Measurements from ENCODE around the gene ZNF678. TPM values are rescaled to one million over a fixed set of nuclear protein-coding genes. Genes with fewer than 3 reads are reported as not detected.

ZNF678 gene
- total and polyA plus RNA-seq, 7 experiments from 2014 or later: 3.2 to 8.3 (median 7.1) TPM

DNA sequence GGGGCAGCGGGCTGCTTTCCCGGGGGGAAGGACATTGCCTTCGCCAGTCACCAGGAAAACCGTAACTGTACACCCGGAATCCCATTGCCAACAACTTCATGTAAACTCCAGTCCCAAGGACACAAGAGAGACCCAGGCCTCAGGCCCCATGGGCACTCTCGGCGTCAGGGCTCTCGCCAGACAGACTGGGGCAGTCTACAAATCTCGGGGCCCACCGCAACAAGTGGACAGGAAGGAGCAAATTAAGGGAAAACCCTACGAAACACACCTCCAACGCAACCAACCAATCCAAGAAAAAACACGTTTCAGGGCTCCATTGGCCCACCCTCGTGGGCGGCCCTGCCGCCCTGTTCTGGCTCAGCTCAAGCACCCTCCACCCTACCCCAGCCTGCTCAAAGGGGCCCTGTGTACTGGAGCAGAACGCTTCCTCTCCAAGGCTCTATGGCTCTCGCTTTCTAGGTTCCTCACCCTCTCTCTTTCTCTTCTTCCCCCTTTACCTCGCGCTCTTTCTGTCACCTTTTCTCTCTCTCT is 4.6 kb upstream of the ZNF678 start:
- DNase-seq (no peak), ATAC-seq (no peak)
- peaks cover 0 to 15% (median 0%) of the 10 kb centered on the region in 5 donors for H3K36me3 Mint-ChIP-seq
- peaks cover 8 to 22% (median 18%) of the 10 kb centered on the region in 7 donors for H3K4me1 Mint-ChIP-seq
- Histone ChIP-seq H3K27me3 (ENCODE audit: control insufficient read depth in 2 of 2, insufficient read depth in 2 of 2, low read length in 2 of 2) (no peaks in the 10 kb centered on the region), H3K36me3 (ENCODE audit: control insufficient read depth in 2 of 3, insufficient read depth in 3 of 3, low read length in 3 of 3) (peaks cover 0 to 4% (median 0%) of the 10 kb centered on the region in 3 experiments), H3K9me3 (ENCODE audit: control insufficient read depth in 2 of 3, low read length in 3 of 3) (no peaks in the 10 kb centered on the region), H3K4me1 (ENCODE audit: control insufficient read depth in 2 of 2, insufficient read depth in 2 of 2, low read length in 2 of 2) (no peaks in the 10 kb centered on the region), H3K4me3 (ENCODE audit: low read length) (no peak overlapping the region), H3K27ac (ENCODE audit: low read depth, low read length) (no peak overlapping the region)
- intact Hi-C loops (cut with micrococcal nuclease): no loop called here
- peak overlapping the region in 2 of 9 donors; percentile 6 to 86 for H3K27ac Mint-ChIP-seq
- POLR2A ChIA-PET: no interaction called here
- peak overlapping the region in 6 of 10 donors; percentile 1 to 63 (median 34) for H3K4me3 Mint-ChIP-seq
- CTCF ChIA-PET: no interaction called here
- H3K9me3 Mint-ChIP-seq: peaks cover 0 to 28% (median 7%) of the 10 kb centered on the region in 11 donors
- peaks cover 27 to 48% (median 43%) of the 10 kb centered on the region in 5 donors for H3K27me3 Mint-ChIP-seq

DNA sequence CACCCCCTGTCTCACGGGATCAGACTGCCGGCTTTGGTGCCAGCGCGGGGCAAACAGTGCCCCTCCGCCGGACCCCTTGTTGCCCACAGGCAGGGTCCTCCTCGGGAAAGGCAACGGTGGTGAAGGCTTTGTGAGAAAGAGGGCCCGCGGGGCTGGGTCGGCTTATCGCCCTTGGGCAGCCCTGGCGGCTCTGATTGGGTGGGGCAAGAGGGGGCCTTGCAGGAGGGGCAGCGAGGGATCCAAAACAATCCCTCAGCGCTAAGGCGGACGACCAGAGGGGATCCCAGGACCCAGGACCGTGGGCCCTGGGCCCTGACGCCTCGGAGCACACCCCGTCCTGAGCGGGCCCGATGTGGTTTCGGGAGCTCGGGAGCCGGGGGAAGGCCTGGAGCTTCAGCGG is 3.9 kb upstream of the ZNF678 start:
- ATAC-seq (no peak), DNase-seq (no peak)
- POLR2A ChIA-PET: no interaction called here
- peak overlapping the region in 3 of 10 donors; percentile 25 to 80 (median 27) for H3K4me3 Mint-ChIP-seq
- Histone ChIP-seq H3K4me3 (ENCODE audit: low read length) (no peak overlapping the region), H3K9me3 (ENCODE audit: control insufficient read depth in 2 of 3, low read length in 3 of 3) (no peaks in the 10 kb centered on the region), H3K4me1 (ENCODE audit: control insufficient read depth in 2 of 2, insufficient read depth in 2 of 2, low read length in 2 of 2) (peaks cover 4 to 5% of the 10 kb centered on the region in 2 donors), H3K27me3 (ENCODE audit: control insufficient read depth in 2 of 2, insufficient read depth in 2 of 2, low read length in 2 of 2) (no peaks in the 10 kb centered on the region), H3K27ac (ENCODE audit: low read depth, low read length) (no peak overlapping the region), H3K36me3 (ENCODE audit: control insufficient read depth in 2 of 3, insufficient read depth in 3 of 3, low read length in 3 of 3) (peaks cover 0 to 4% (median 0%) of the 10 kb centered on the region in 3 experiments)
- H3K36me3 Mint-ChIP-seq: peaks cover 0 to 19% (median 0%) of the 10 kb centered on the region in 5 donors
- peaks cover 0 to 21% (median 4%) of the 10 kb centered on the region in 11 donors for H3K9me3 Mint-ChIP-seq
- H3K27me3 Mint-ChIP-seq: peaks cover 27 to 45% (median 36%) of the 10 kb centered on the region in 5 donors
- CTCF ChIA-PET: no interaction called here
- H3K4me1 Mint-ChIP-seq: peaks cover 8 to 29% (median 25%) of the 10 kb centered on the region in 7 donors
- peak overlapping the region in 1 of 9 donors; percentile 6 for H3K27ac Mint-ChIP-seq
- intact Hi-C loops (cut with micrococcal nuclease): no loop called here

- H3K4me1 ChIP-seq (ENCODE audit: control insufficient read depth in 2 of 2, insufficient read depth in 2 of 2, low read length in 2 of 2): peaks cover 4 to 5% of the 10 kb centered on the region in 2 donors
- ATAC-seq (no peak), DNase-seq (no peak)
- no peaks in the 10 kb centered on the region for H3K9me3 ChIP-seq (ENCODE audit: control insufficient read depth in 2 of 3, low read length in 3 of 3)
- Mint-ChIP-seq H3K9me3 (peaks cover 0 to 19% (median 4%) of the 10 kb centered on the region in 11 donors), H3K4me1 (peaks cover 8 to 31% (median 27%) of the 10 kb centered on the region in 7 donors), H3K27me3 (peaks cover 27 to 44% (median 34%) of the 10 kb centered on the region in 5 donors), H3K4me3 (peak overlapping the region in 9 of 10 donors; percentile 0 to 80 (median 27)), H3K36me3 (peaks cover 0 to 19% (median 0%) of the 10 kb centered on the region in 5 donors), H3K27ac (no peak overlapping the region)
- H3K4me3 ChIP-seq (ENCODE audit: low read length): no peak overlapping the region
- peaks cover 0 to 4% (median 0%) of the 10 kb centered on the region in 3 experiments for H3K36me3 ChIP-seq (ENCODE audit: control insufficient read depth in 2 of 3, insufficient read depth in 3 of 3, low read length in 3 of 3)
- CTCF ChIA-PET: no interaction called here
- POLR2A ChIA-PET: no interaction called here
- intact Hi-C loops (cut with micrococcal nuclease): loop anchor here in 1 of 2 donors (5.0 to 10.0 kb wide), 2 partner anchors 167 to 205 kb away; no protein-coding TSS in a partner anchor
- no peak overlapping the region for H3K27ac ChIP-seq (ENCODE audit: low read depth, low read length)
- no peaks in the 10 kb centered on the region for H3K27me3 ChIP-seq (ENCODE audit: control insufficient read depth in 2 of 2, insufficient read depth in 2 of 2, low read length in 2 of 2)
These were observed 3.4 kb upstream of the ZNF678 start for GRCh38 chr1:227559926-227560325.

- intact Hi-C loops (cut with micrococcal nuclease): loop anchor here in 1 of 2 donors (5.0 to 10.0 kb wide), 2 partner anchors 167 to 204 kb away; no protein-coding TSS in a partner anchor
- POLR2A ChIA-PET: no interaction called here
- CTCF ChIA-PET: no interaction called here
These were observed 2.8 kb upstream of the ZNF678 start for GRCh38 chr1:227560393-227561173.

DNA sequence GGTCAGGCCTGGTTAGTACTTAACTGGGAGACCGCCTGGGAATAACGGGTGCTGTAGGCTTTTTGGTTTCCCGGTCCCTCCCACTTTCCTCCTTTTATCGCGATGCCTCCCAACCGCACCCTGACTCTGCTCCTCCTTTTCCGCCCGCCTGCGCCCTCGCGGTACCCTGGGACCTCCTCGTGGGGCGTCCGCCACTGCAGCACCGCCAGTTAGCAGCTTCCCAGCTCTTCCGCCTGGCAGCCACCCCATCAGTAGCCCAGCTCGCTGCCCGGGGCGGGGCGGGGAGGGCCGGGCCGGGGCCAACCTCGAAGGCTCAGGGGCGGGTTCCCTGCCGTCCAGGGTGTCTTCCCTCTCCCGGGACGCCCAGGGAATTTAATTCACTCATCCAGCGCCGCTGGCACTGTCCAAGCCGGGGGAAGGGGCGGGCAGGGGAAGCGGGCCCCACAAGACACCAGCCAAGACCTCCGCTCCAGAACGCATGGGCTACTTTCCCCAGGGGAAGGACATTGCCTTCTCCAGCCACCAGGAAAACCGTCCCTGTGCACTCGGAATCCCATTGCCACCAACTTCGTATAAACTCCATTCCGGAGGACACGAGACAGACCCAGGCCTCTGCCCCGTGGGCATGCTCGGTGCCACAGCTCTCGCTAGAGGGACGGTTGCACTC is 2.0 kb upstream of the ZNF678 start:
- Histone ChIP-seq H3K27me3 (ENCODE audit: control insufficient read depth in 2 of 2, insufficient read depth in 2 of 2, low read length in 2 of 2) (no peaks in the 10 kb centered on the region), H3K4me3 (ENCODE audit: low read length) (no peak overlapping the region), H3K4me1 (ENCODE audit: control insufficient read depth in 2 of 2, insufficient read depth in 2 of 2, low read length in 2 of 2) (peaks cover 4 to 5% of the 10 kb centered on the region in 2 donors), H3K27ac (ENCODE audit: low read depth, low read length) (no peak overlapping the region), H3K9me3 (ENCODE audit: control insufficient read depth in 2 of 3, low read length in 3 of 3) (no peaks in the 10 kb centered on the region), H3K36me3 (ENCODE audit: control insufficient read depth in 2 of 3, insufficient read depth in 3 of 3, low read length in 3 of 3) (peaks cover 0 to 4% (median 0%) of the 10 kb centered on the region in 3 experiments)
- ChIA-PET POLR2A (no interaction called here), CTCF (no interaction called here)
- DNase-seq (no peak), ATAC-seq (no peak)
- H3K27ac Mint-ChIP-seq: no peak overlapping the region
- intact Hi-C loops (cut with micrococcal nuclease): loop anchor here in 1 of 2 donors (5.0 to 10.0 kb wide), 2 partner anchors 166 to 203 kb away; no protein-coding TSS in a partner anchor
- peak overlapping the region in 3 of 10 donors; percentile 21 to 32 (median 31) for H3K4me3 Mint-ChIP-seq
- H3K4me1 Mint-ChIP-seq: peaks cover 8 to 36% (median 28%) of the 10 kb centered on the region in 7 donors
- H3K27me3 Mint-ChIP-seq: peaks cover 27 to 44% (median 34%) of the 10 kb centered on the region in 5 donors
- peaks cover 0 to 21% (median 2%) of the 10 kb centered on the region in 5 donors for H3K36me3 Mint-ChIP-seq
- peaks cover 0 to 19% (median 4%) of the 10 kb centered on the region in 11 donors for H3K9me3 Mint-ChIP-seq

More at GRCh38 chr1:227560393-227561173, 2.8 kb upstream of the ZNF678 start:
- Mint-ChIP-seq H3K36me3 (peaks cover 0 to 19% (median 0%) of the 10 kb centered on the region in 5 donors), H3K9me3 (peaks cover 0 to 19% (median 4%) of the 10 kb centered on the region in 11 donors), H3K27me3 (peaks cover 27 to 44% (median 34%) of the 10 kb centered on the region in 5 donors), H3K27ac (no peak overlapping the region), H3K4me1 (peaks cover 8 to 34% (median 27%) of the 10 kb centered on the region in 7 donors), H3K4me3 (peak overlapping the region in 7 of 10 donors; percentile 6 to 80 (median 29))
- Histone ChIP-seq H3K4me1 (ENCODE audit: control insufficient read depth in 2 of 2, insufficient read depth in 2 of 2, low read length in 2 of 2) (peaks cover 4 to 5% of the 10 kb centered on the region in 2 donors), H3K9me3 (ENCODE audit: control insufficient read depth in 2 of 3, low read length in 3 of 3) (no peaks in the 10 kb centered on the region), H3K36me3 (ENCODE audit: control insufficient read depth in 2 of 3, insufficient read depth in 3 of 3, low read length in 3 of 3) (peaks cover 0 to 4% (median 0%) of the 10 kb centered on the region in 3 experiments), H3K27me3 (ENCODE audit: control insufficient read depth in 2 of 2, insufficient read depth in 2 of 2, low read length in 2 of 2) (no peaks in the 10 kb centered on the region), H3K27ac (ENCODE audit: low read depth, low read length) (no peak overlapping the region), H3K4me3 (ENCODE audit: low read length) (no peak overlapping the region)
- DNase-seq: no peak
- no peak for ATAC-seq

DNA sequence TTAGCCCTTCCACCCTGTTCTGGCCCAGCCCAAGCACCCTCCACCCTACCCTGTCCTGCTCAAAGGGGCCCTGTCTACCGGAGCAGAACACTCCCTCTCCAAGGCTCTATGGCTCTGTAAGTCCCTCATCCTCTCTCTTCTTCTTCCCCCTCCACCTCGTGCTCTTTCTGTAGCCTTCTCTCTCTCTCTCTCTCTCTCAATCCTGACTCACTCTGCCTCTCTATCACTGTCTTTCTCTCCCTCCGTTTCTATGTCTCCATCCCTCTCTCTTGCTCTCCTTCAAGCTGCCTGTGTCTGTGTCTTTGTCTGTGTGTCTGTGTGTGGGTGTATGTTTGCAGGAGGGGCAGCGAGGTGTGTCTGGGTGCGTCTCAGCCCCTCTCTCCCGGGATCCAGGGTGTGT is 1.3 kb upstream of the ZNF678 start:
- H3K36me3 Mint-ChIP-seq: peaks cover 0 to 22% (median 4%) of the 10 kb centered on the region in 5 donors
- no peaks in the 10 kb centered on the region for H3K27me3 ChIP-seq (ENCODE audit: control insufficient read depth in 2 of 2, insufficient read depth in 2 of 2, low read length in 2 of 2)
- intact Hi-C loops (cut with micrococcal nuclease): loop anchor here (2.0 to 10.0 kb wide), 3 partner anchors 165 to 203 kb away; partner anchors contain the start of genes JMJD4 (in 1 of the 2) and SNAP47 (in 1 of the 2)

More for the DNA sequence above, 1.3 kb upstream of the ZNF678 start:
- H3K27ac ChIP-seq (ENCODE audit: low read depth, low read length): no peak overlapping the region
- Mint-ChIP-seq H3K4me3 (peak overlapping the region in 8 of 10 donors; percentile 0 to 96 (median 26)), H3K27ac (no peak overlapping the region), H3K9me3 (peaks cover 0 to 19% (median 4%) of the 10 kb centered on the region in 11 donors), H3K4me1 (peaks cover 8 to 42% (median 34%) of the 10 kb centered on the region in 7 donors), H3K27me3 (peaks cover 27 to 41% (median 34%) of the 10 kb centered on the region in 5 donors)
- H3K36me3 ChIP-seq (ENCODE audit: control insufficient read depth in 2 of 3, insufficient read depth in 3 of 3, low read length in 3 of 3): peaks cover 0 to 4% (median 0%) of the 10 kb centered on the region in 3 experiments
- ATAC-seq (no peak), DNase-seq (no peak)
- no peaks in the 10 kb centered on the region for H3K9me3 ChIP-seq (ENCODE audit: control insufficient read depth in 2 of 3, low read length in 3 of 3)
- CTCF ChIA-PET: interaction anchor here (1.1 kb wide), 1 partner anchor 19 kb away, joined by 3 read pairs; no protein-coding TSS in a partner anchor
- H3K4me3 ChIP-seq (ENCODE audit: low read length): no peak overlapping the region
- peaks cover 4 to 5% of the 10 kb centered on the region in 2 donors for H3K4me1 ChIP-seq (ENCODE audit: control insufficient read depth in 2 of 2, insufficient read depth in 2 of 2, low read length in 2 of 2)
- POLR2A ChIA-PET: no interaction called here
